Transverse colon (tissue), 4 donors: ENCODE data around the gene GSAP.

Experiments used
- CTCF ChIP-seq, 5 experiments: fragments of 200-600 bp in 3 of 5; fragments of 450-650 bp in 2 of 5; sonication (generic) in 3 of 5; IDR thresholded peaks; 1 replicate in 2 of 5; 2 replicates in 3 of 5; pipeline ENCODE4 v1.5.1; 2016 to 2017; ENCODE audit warnings: antibody characterized with exemption in 5 of 5, inconsistent platforms in 3 of 5, mild to moderate bottlenecking in 2 of 5, moderate library complexity in 1 of 5
- EP300 ChIP-seq: sonication (generic); formaldehyde crosslinking; IDR thresholded peaks from one replicate; pipeline ENCODE4 v1.6.1; 2017; ENCODE audit warnings: antibody characterized with exemption, low read depth
- POLR2A ChIP-seq: fragments of 450-650 bp; IDR thresholded peaks from one replicate; pipeline ENCODE4 v1.6.1; 2016; ENCODE audit warnings: antibody characterized with exemption, mild to moderate bottlenecking, moderate library complexity
- POLR2AphosphoS5 ChIP-seq, 3 donors: sonication (generic); formaldehyde crosslinking; IDR thresholded peaks; one replicate each; pipeline ENCODE4 v1.6.1; 2016; ENCODE audit warnings: antibody characterized with exemption in 3 of 3

GRCh38 chr7:77368974-77369373 lies 47.2 kb downstream of the GSAP start:
- TF ChIP-seq CTCF (IDR thresholded peaks at IDR 0.05) (no peak), POLR2A (no peak), POLR2AphosphoS5 (IDR thresholded peaks at IDR 0.05) (no peak), EP300 (no peak)
